Adrenal gland (tissue), 12 donors: Measurements from ENCODE around the gene MED20. TPM values are rescaled to one million over a fixed set of nuclear protein-coding genes. Genes with fewer than 3 reads are reported as not detected.
A peak's percentile ranks its signal among the peaks of the same experiment; 100 is the strongest.

Source experiments
- DNase-seq, 7 donors: peaks; one replicate each; pipeline ENCODE4 v3.0.0-alpha.2; 2019 to 2020
- H3K27ac ChIP-seq, 5 donors: fragments of 200-600 bp; sonication (generic) in 4 of 5; 1 replicate in 3 of 5; 2 replicates in 2 of 5; pipeline versions ENCODE4 v1.5.1 to v1.8.0; 2016 to 2020; ENCODE audit warnings: mild to moderate bottlenecking in 1 of 5
- H3K27me3 ChIP-seq: fragments of 200-600 bp; 2 replicates; pipeline ENCODE4 v1.8.0; 2021
- H3K36me3 ChIP-seq, 2 donors: fragments of 200-600 bp; replicated peaks in 1 of 2; 1 replicate in 1 of 2; 2 replicates in 1 of 2; pipeline versions ENCODE4 v1.5.1 to v1.8.0; 2018 to 2022
- H3K4me1 ChIP-seq, 2 donors: fragments of 200-600 bp; replicated peaks in 1 of 2; 1 replicate in 1 of 2; 2 replicates in 1 of 2; pipeline versions ENCODE4 v1.5.1 to v1.8.0; 2018 to 2021
- H3K4me3 ChIP-seq, 4 donors: fragments of 200-600 bp; sonication (generic) in 3 of 4; one replicate each; pipeline ENCODE4 v1.5.1; 2016 to 2018
- H3K9me3 ChIP-seq, 3 donors: fragments of 200-600 bp; sonication (generic) in 1 of 3; replicated peaks in 1 of 3; 1 replicate in 2 of 3; 2 replicates in 1 of 3; pipeline versions ENCODE4 v1.5.1 to v1.8.0; 2016 to 2021
- CTCF ChIP-seq, 6 experiments: fragments of 450-650 bp in 4 of 6; fragments of 200-600 bp in 2 of 6; sonication (generic) in 1 of 6; IDR thresholded peaks; 1 replicate in 5 of 6; 2 replicates in 1 of 6; pipeline versions ENCODE4 v1.5.1 to v1.8.0; 2016 to 2021; ENCODE audit warnings: antibody characterized with exemption in 6 of 6, mild to moderate bottlenecking in 2 of 6, moderate library complexity in 1 of 6
- POLR2A ChIP-seq, 2 donors: fragments of 450-650 bp; IDR thresholded peaks; one replicate each; pipeline ENCODE4 v1.6.1; 2017; ENCODE audit warnings: antibody characterized with exemption in 2 of 2, mild to moderate bottlenecking in 2 of 2, moderate library complexity in 1 of 2
- WGBS, 4 donors: extraction: QIAGEN DNeasy Blood & Tissue Kit in 2 of 4; methylation state at CpG; one replicate each; pipeline versions ENCODE4 v1.1.5 to v1.1.7; 2013 to 2017; 5-methylcytosine and 5-hydroxymethylcytosine counted together
- intact Hi-C, 2 donors: fragments of 100-400 bp; cut with DNase I; formaldehyde crosslinking; loops; one replicate each; pipeline versions ENCODE4 v1.14.1 to v1.15.0; 2022 to 2023
- polyA plus RNA-seq, 3 donors: library from polyadenylated mRNA; stranded (reverse); fragments of 200-250 nt in 2 of 3; fragments of 350-450 nt in 1 of 3; fragmentation: Illumina TruSeq in 1 of 3; extraction: RNeasy Lipid Tissue Mini Kit (QIAGEN cat#74804) in 1 of 3; gene quantifications; one replicate each; pipeline ENCODE4 v1.2.3, GENCODE V29; 2013 to 2014
- total RNA-seq, 9 donors: library from RNA; depleted of rRNA in 4 of 9; stranded (reverse); fragments of >200 nt in 4 of 9; fragments of 120-200 nt in 1 of 9; fragmentation: NEBNext Ultra II Directional in 1 of 9; extraction: Animal tissue kit (Norgen Biotek cat#: 25700) in 1 of 9; gene quantifications; one replicate each; pipeline versions ENCODE4 v1.1.0 to v1.2.4, GENCODE V29; 2013 to 2023
- donor health status: healthy with polysubstance abuse.
- donor health status: Bipolar disorder and iron deficiency.
- donor health status: DM: yes; HTN: yes; CAD: no.
- donor health status: DM: no; HTN: no; CAD: no.
- donor health status: DM: no; HTN: no; CAD: no.
- donor health status: DM: yes; HTN: yes; CAD: no.

MED20 gene
- total and polyA plus RNA-seq, 12 donors = 8.2 to 36.5 (median 23.1) TPM

DNA sequence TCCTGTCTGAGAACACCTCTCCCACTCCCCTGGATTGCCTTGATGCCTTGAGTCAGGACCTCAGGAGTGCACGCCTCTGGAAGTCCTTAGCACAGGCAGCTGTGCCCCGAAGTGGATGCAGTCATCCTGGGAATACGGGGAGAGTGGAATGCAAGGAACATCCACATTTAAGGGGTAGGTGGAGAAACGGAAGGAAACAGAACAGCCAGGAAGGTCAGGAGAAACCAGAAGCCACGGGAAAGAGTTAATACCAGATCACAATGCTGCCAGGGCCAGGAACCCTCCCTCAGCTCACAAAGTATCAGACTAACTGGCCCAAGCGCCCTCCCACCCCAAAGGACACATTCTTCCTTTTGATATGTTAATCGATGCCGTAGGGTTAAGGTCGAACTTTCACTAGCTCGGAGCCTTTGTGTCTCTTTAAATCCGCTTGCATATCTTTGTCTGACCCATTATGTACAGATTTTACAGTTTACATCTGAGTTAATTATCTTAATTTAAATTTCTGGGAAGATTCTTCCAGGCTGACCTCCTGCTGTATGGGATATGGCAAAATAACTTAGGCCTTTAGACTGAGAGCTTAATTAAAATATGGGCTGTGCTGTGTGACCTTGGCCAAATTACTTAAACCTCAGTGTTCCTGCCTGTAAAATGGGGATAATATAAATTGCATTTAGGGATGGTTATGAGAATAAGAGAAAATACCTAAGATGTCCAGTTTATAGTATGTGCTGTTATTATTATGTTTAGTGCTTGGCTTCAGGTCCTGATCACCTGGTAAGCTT, 44.7 kb upstream of the MED20 start:
- TF ChIP-seq CTCF (IDR thresholded peaks at IDR 0.05) (no peak), POLR2A (IDR thresholded peaks at IDR 0.05) (no peak)
- DNase-seq = peak in 3 of 7 donors; percentile 17 to 49 (median 21)
- Histone ChIP-seq H3K27ac (no peak overlapping the region), H3K36me3 (no peaks in the 10 kb centered on the region), H3K27me3 (no peaks in the 10 kb centered on the region), H3K9me3 (no peaks in the 10 kb centered on the region), H3K4me3 (no peak overlapping the region), H3K4me1 (peaks cover 5 to 24% of the 10 kb centered on the region in 2 donors)
- intact Hi-C loops = no loop called here
- 43 to 60% (median 44%) methylated on average over 11 of the region's 11 CpGs for WGBS, 4 donors

GRCh38 chr6:41964201-41964887, 43.4 kb upstream of the MED20 start:
- Histone ChIP-seq H3K9me3 (no peaks in the 10 kb centered on the region), H3K4me3 (no peak overlapping the region), H3K27ac (no peak overlapping the region), H3K4me1 (peaks cover 5 to 16% of the 10 kb centered on the region in 2 donors), H3K36me3 (no peaks in the 10 kb centered on the region), H3K27me3 (no peaks in the 10 kb centered on the region)
- intact Hi-C loops = no loop called here
- TF ChIP-seq POLR2A (IDR thresholded peaks at IDR 0.05) (no peak), CTCF (IDR thresholded peaks at IDR 0.05) (no peak)
- peak in 2 of 7 donors; percentile 7 to 42 for DNase-seq
- 65 to 91% (median 73%) methylated on average over 2 of the region's 2 CpGs for WGBS, 4 donors

DNA sequence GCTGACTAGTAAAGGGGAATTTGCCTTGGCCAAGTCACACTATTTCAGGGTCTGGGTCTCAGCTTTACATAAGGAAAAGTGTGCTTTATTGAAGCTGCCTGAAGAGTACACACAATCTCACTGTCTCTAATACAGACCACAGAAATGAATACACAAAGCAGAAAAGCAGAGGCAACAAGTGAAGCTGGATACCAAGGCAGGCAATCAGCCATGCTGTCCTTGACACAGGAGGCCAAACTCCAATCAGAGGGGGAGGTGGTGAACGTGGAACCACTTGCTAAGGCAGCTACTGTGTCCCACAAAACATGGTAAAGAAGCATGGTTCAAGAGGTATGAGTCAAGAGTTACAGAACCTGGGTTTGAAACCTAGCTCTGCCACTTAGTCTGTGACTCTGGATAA, 42.4 kb upstream of the MED20 start:
- H3K27me3 ChIP-seq = no peaks in the 10 kb centered on the region
- DNase-seq = peak in 2 of 7 donors; percentile 4 to 35
- intact Hi-C loops = no loop called here
- H3K4me1 ChIP-seq = peaks cover 5 to 16% of the 10 kb centered on the region in 2 donors
- no peak for TF ChIP-seq POLR2A (IDR thresholded peaks at IDR 0.05)
- no peak for TF ChIP-seq CTCF (IDR thresholded peaks at IDR 0.05)
- H3K4me3 ChIP-seq = no peak overlapping the region
- H3K9me3 ChIP-seq = no peaks in the 10 kb centered on the region
- no peaks in the 10 kb centered on the region for H3K36me3 ChIP-seq
- no peak overlapping the region for H3K27ac ChIP-seq
- WGBS, 4 donors = 23 to 43% (median 29%) methylated on average over 1 of the region's 1 CpG

- intact Hi-C loops = no loop called here
- peaks cover 11 to 21% of the 10 kb centered on the region in 2 donors for H3K4me1 ChIP-seq
Observed at GRCh38 chr6:41960028-41960427, 39.1 kb upstream of the MED20 start.

More at GRCh38 chr6:41960028-41960427, 39.1 kb upstream of the MED20 start:
- TF ChIP-seq CTCF (IDR thresholded peaks at IDR 0.05) (no peak), POLR2A (IDR thresholded peaks at IDR 0.05) (no peak)
- H3K27ac ChIP-seq = no peak overlapping the region
- H3K4me3 ChIP-seq = no peak overlapping the region
- DNase-seq = no peak
- 93 to 99% (median 96%) methylated on average over 4 of the region's 4 CpGs for WGBS, 4 donors
- no peaks in the 10 kb centered on the region for H3K36me3 ChIP-seq
- H3K9me3 ChIP-seq = no peaks in the 10 kb centered on the region
- no peaks in the 10 kb centered on the region for H3K27me3 ChIP-seq
